ENCODE measurements around the gene CSNK1A1L.

CSNK1A1L gene

DNA sequence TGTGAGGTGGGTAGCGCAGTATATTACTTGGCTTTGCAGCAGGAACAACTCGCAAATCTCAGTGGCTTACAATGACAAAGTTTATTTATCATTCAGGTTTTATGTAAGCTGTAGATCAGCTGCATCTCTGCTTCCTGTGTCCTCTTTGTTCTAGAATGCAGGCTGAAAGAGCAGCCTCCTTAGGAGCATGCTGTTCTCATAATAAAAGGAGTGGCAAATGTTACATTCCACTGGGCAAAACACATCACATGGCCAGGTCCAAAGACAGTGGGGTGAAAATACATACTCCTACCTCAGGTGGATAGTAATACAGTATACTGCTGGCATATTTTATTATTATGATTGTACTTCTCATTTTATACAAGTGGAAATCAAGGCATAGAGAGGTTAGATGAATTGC lies 1.2 kb upstream of the CSNK1A1L start:
- no peak for DNase-seq (ENCODE audit: low read depth in 3 of 3)

- no peak for DNase-seq (ENCODE audit: low read depth in 3 of 3)
These were observed 2.6 kb downstream of the CSNK1A1L start for GRCh38 chr13:37102896-37103295.

DNA sequence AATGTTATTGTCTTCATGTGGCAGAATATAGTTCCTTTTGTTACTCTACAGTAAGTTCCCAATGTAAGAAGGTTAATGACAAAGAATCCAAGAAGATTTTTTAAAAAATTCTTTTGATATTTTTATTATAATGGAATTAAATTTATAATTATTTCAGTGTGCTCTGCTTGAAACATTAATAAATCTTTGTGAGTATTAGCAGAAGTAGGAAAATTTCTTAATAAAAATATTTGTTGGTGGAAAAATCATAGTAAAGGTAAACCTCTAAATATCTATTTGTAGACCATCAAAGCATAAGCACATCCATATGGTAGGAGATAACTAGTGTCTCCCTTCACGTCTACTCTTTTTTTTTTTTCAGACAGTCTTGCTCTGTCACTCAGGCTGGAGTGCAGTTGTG lies 4.3 kb downstream of the CSNK1A1L start:
- DNase-seq (ENCODE audit: low read depth in 3 of 3), result no peak

DNA sequence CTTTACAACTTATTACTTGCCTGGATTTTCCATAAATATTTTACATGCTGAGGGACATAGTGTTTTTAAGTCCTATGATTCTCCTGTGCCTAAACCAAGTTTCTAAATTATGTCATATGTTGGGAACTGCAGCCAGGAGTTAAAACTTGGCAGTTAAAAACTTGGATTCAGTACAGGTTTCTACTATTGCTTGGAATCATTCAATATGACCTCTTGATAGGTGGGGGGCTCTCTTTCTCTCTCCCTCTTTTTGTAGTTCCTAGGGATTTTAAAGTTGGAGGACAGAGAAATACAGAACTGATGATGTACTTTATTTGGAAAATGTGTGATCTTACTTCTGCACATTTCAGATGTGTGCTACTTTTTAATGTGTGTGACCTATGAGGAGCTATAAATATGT lies 4.7 kb downstream of the CSNK1A1L start:
- no peak for DNase-seq (ENCODE audit: low read depth in 3 of 3)

DNA sequence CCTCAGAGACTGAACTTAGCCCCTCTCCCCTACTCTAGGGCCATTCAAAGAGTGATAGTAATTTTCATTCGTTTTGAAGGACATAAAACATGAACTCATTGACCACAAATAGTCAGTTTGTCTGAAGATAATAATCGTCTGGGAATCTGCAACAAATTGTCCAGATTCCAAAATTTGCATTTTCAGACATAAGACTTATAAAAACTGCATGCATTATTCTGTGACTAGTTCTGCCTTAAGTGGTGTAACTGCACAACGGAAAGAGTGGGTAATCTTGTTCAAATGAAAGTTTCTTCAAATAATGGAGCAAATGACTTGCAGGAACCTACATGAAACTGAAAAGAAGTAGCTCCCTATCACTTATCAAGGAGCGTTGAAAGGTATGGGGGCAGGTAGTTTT lies 8.4 kb downstream of the CSNK1A1L start:
- no peak for DNase-seq (ENCODE audit: low read depth in 3 of 3)

- no peak for DNase-seq (ENCODE audit: low read depth in 3 of 3)
These were observed 10.6 kb downstream of the CSNK1A1L start for GRCh38 chr13:37094840-37095239.

DNA sequence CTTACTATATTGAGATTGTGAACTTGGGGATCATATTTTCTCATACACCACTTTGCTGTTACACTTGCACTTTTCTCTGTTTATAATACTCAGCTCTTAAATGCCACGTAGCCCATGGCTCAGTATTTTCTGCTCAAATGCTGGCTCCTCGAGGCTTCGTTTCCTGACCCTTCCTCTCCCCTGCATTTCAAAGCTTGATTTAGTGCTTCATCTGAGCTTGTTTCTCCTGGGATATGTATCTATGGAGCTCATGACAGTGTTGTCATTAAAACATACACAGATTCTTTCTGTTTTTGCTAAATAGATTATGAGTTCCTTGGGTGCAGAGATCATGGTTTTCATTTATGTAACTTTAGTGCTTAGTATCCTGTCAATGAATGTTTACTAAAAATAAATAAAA lies 11.4 kb downstream of the CSNK1A1L start:
- DNase-seq (ENCODE audit: low read depth in 3 of 3), result no peak

- DNase-seq (ENCODE audit: low read depth in 3 of 3), result no peak
These were observed 13.6 kb downstream of the CSNK1A1L start for GRCh38 chr13:37091835-37092234.

DNA sequence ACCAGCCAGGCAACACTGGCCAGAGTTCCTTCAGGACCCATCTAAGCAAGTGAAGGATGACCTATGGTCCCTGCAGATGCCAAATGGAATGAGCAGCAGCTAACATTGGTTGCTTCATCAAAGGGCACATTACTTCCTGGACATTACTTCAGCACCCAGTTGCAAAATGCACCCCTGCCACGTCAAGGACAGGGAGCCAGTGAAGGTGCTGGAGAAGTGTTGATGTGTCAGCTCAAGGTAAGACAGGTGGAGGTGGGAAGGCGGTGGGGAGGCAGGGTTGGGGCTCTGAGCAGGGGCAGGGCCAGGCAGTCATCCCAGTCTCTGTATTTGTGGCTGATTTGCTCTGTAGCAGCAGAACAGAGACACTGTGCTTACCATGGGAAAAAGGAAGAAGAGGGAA lies 14.6 kb downstream of the CSNK1A1L start:
- no peak for DNase-seq (ENCODE audit: low read depth in 3 of 3)

DNA sequence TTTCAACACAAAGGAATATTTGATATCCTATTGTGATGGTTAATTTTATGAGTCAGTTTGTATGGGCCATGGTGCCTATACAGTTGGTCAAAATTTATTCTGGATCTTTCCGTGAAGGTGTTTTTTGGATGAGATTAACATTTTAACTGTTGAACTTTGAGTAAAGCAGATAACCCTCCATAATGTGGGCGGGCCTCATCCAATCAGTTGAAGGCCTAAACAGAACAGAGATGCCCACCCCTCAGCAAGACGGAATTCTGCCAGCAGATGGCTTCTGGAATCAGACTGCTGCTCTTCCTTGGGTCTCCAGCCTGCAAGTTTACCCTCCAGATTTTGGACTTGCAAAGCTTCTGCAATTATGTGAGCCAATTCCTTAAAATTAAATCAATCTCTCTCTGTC lies 16.0 kb downstream of the CSNK1A1L start:
- no peak for DNase-seq (ENCODE audit: low read depth in 3 of 3)

DNA sequence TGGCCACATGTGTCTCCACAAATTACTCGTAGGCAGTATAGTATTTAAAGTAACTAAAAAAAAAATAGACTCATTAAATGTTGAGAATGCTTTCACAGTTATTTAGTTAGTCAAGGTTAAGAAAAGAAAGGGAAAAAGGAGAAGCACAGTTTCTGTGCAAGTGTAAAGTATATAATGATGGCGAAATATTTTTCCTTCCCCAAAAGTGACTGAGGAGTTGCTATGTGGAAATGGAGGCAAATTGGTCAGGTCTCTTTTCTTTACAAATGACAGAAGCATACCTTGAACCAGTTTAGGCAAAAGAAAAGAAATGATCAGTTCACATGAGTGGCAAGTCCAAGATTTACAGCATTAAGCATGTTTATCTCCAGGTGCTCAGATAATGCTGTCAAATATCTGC lies 18.0 kb downstream of the CSNK1A1L start:
- DNase-seq (ENCODE audit: low read depth in 3 of 3), result no peak

- no peak for DNase-seq (ENCODE audit: low read depth in 3 of 3)
These were observed 19.9 kb downstream of the CSNK1A1L start for GRCh38 chr13:37085606-37086005.

GRCh38 chr13:37076818-37077217 lies 28.6 kb downstream of the CSNK1A1L start:
- no peak for DNase-seq (ENCODE audit: low read depth in 3 of 3)

DNA sequence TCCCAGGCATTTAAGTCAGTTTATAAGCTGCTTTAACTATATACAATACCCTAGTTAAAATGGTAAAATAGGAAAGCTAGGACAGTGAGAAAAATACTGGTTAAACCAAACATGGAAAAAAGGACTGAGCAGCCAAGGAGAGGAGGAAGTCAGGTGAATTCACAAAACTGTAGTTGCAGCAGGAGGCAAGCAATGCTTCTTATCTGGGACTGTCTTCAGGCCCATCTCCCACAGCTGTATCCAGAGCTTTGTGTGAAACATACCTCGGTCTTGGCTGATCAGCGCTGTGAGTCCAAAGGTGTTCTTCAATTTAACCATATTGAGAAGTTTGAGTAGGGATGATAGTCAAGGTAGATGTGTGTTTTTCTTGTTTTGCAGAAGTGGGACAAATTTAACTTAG lies 30.3 kb downstream of the CSNK1A1L start:
- no peak for DNase-seq (ENCODE audit: low read depth in 3 of 3)

DNA sequence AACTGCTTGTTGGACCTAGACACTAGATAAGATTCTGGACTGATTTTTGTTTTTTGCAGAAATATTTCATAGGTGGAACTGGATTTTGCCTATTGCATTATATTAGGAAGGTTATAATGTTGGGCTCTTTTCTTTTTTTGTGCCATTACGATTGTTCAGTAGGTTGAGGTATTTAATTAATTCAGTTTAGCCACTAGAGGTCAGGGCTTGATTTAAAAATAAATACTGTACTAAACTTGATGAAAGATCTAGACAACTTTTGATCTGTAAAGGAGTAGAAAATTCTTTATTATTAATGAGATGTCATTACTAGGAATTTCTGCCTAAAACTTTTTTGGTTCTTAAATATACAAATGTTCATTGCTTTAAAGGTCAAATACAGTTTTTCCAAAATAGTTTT lies 30.8 kb downstream of the CSNK1A1L start:
- DNase-seq (ENCODE audit: low read depth in 3 of 3), result no peak

DNA sequence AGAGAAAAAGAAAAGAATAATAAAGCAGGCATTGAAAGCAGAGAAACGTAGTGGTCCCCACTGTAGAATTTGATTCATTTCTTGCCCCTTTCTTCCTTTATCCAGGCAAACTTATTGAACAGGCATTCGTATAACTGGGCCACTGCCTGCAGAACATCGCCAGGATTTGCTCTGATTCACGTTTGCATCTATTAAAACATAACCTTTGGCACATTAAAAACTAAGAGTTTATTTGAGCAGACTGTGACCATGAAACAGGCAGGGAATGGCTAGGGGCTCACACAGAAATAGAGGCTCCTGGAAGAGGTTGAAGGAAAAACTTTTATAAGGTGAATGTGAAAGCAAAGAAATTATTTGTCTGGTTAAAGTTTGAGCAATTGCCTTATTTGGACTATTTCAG lies 33.4 kb downstream of the CSNK1A1L start:
- no peak for DNase-seq (ENCODE audit: low read depth in 3 of 3)

DNA sequence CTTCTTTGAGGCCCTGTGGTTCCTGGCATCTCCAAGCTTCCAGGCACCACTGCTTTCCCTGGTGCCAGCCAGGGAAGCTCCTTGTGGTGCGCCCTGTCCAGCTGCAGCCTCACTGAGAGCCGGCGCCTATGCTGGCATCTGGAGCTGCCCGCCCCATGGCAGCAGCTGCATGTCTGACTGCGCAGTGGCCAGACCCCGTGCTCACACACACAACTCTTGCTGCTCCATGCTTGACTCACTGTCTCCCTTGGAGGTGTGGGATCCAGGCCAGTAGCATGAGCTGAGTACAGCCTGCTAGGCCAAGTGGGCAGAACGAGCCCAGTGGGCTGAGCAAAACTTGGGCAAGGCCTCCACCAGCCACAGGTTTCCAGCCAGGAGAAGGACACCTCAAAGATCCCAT lies 34.5 kb downstream of the CSNK1A1L start:
- DNase-seq (ENCODE audit: low read depth in 3 of 3), result no peak

DNA sequence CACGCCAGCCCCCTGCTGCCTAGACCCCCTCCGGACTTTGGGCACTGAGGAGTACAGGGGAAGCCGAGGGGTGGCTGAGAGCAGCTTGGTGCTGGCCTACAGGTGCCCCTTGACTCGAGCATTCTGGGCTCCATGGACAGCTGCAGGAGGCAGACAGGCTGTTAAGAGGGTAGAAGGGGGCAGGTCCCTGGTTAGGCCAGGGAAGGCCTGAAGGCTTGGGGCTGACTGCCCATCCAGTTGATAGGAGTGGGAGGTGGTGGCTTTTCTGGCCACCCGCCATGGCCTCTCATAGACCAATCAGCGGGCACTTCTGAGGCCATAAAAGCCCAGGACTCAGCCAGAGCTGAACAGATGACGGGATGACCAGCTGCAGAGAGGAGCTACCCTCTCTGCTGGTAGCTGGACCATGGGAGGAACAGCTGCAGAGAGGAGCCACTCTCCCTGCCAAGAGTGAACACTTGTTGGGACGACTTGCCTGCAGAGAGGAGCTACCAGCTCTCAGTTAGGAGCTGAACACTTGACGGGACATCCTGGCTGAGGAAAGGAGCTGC lies 35.2 kb downstream of the CSNK1A1L start:
- DNase-seq (ENCODE audit: low read depth in 3 of 3), result no peak

- no peak for DNase-seq (ENCODE audit: low read depth in 3 of 3)
These were observed 35.8 kb downstream of the CSNK1A1L start for GRCh38 chr13:37069597-37070103.

DNA sequence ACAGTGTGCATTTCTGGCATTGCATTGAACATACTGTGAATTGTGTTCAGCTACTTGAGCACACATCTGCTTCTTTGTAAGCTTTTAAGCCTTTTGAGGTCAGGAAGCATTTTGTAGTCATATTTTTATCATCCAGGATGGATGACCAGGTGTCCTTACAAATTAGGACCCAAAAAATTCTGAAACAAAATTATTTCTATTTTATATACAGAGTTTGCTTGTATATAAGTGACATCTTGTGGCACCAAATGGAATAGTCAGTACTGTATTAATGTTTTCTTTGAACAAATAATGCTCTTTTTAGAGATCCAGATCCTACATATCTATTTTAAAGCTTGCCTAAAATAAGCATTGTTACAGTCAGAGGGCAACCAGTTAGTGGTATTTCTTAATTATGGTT lies 36.5 kb downstream of the CSNK1A1L start:
- no peak for DNase-seq (ENCODE audit: low read depth in 3 of 3)

GRCh38 chr13:37067874-37068273 lies 37.6 kb downstream of the CSNK1A1L start:
- no peak for DNase-seq (ENCODE audit: low read depth in 3 of 3)

GRCh38 chr13:37065890-37066526 lies 39.5 kb downstream of the CSNK1A1L start:
- no peak for DNase-seq (ENCODE audit: low read depth in 3 of 3)

DNA sequence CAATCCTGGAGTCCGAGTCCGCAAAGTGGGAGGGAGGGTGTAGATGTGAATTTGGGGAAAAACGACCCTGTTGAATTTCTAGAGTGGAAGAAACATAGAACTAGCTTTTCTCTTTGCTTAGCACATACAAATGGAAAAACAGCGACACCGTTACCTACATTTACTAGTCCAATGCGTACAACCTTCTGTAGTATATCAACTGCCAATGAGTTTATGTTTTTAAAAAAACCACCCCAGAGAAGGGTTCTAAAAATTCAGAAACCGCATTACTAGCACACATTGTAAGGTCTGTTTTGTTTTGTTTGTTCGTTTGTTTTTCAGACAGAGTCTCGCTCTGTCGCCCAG lies 45.6 kb downstream of the CSNK1A1L start:
- no peak for DNase-seq (ENCODE audit: low read depth in 3 of 3)

All from stimulated activated CD4-positive, alpha-beta T cell treated with anti-CD3 and anti-CD28 coated beads, TNF-alpha, amount 100 ng/mL, for 4 hours (primary cell).